A549 (cell line): ENCODE results near the gene TRPM2. TPM values are rescaled to one million over a fixed set of nuclear protein-coding genes. Genes with fewer than 3 reads are reported as not detected.

Experiments used
- ATAC-seq, 2 experiments: fragments of 200-7000 bp in 1 of 2; fragments of >200 bp in 1 of 2; cut with Nextera tagmentation in 1 of 2; cut with Tn5 transposase in 1 of 2; 3 replicates each; pipeline versions ENCODE4 v1.8.0 to v1.9.1; 2018 to 2020; ENCODE audit warnings: mild to moderate bottlenecking in 1 of 2, moderate library complexity in 1 of 2
- CTCF ChIA-PET: fragments of 300-600 bp; sonication (Branson Sonifier 250); formaldehyde crosslinking; extraction: SDS; loops from one replicate; lab custom pipeline; 2021; ENCODE audit warnings: antibody characterized with exemption, inconsistent platforms; lab: Yijun Ruan, JAX
- POLR2A ChIA-PET: fragments of 350-600 bp; formaldehyde crosslinking; extraction: SDS; loops from one replicate; lab custom pipeline; 2021; ENCODE audit warnings: antibody characterized with exemption, inconsistent platforms; lab: Yijun Ruan, JAX
- DNase-seq, 2 experiments: peaks; one replicate each; pipeline versions ENCODE4 v3.0.0 to v3.0.0-alpha.2; 2011 to 2016; ENCODE audit warnings: low read depth in 1 of 2, low spot score in 1 of 2
- FAIRE-seq: peaks from 2 replicates; lab custom pipeline; 2011; peaks lifted over from hg19 to GRCh38; lab: Jason Lieb, UNC
- H3K27ac ChIP-seq, 2 experiments: fragments of >200 bp; sonication (Bioruptor Twin); formaldehyde crosslinking; 3 replicates each; pipeline ENCODE4 v1.5.1; 2016 to 2017
- H3K4me1 ChIP-seq: fragments of >200 bp; sonication (Bioruptor Twin); formaldehyde crosslinking; 3 replicates; pipeline ENCODE4 v1.6.1; 2016
- H3K4me2 ChIP-seq: fragments of >200 bp; sonication (Bioruptor Twin); formaldehyde crosslinking; 3 replicates; pipeline ENCODE4 v1.6.1; 2016
- H3K4me3 ChIP-seq: fragments of >200 bp; sonication (Bioruptor Twin); formaldehyde crosslinking; 3 replicates; pipeline ENCODE4 v1.5.1; 2016
- H3K9me3 ChIP-seq: fragments of >200 bp; sonication (Bioruptor Twin); formaldehyde crosslinking; 3 replicates; pipeline ENCODE4 v1.6.1; 2016
- CBX8 ChIP-seq: fragments of 200-600 bp; sonication (generic); IDR thresholded peaks from 2 replicates; pipeline ENCODE4 v1.6.1; 2016
- CEBPB ChIP-seq, 2 experiments: fragments of >200 bp in 1 of 2; sonication (Bioruptor Twin) in 1 of 2; formaldehyde crosslinking in 1 of 2; IDR thresholded peaks; 2 replicates each; pipeline ENCODE4 v1.6.1; 2012 to 2016
- CHD2 ChIP-seq: fragments of 150-350 bp; IDR thresholded peaks from 2 replicates; pipeline ENCODE4 v1.6.1; 2014; ENCODE audit warnings: low read length; ENCODE audit not compliant: partially characterized antibody
- CHD4 ChIP-seq: fragments of 200-600 bp; sonication (generic); IDR thresholded peaks from 2 replicates; pipeline ENCODE4 v1.6.1; 2016; ENCODE audit warnings: antibody characterized with exemption, mild to moderate bottlenecking, borderline replicate concordance
- ELK1 ChIP-seq: fragments of 150-350 bp; IDR thresholded peaks from 2 replicates; pipeline ENCODE4 v1.6.1; 2014; ENCODE audit warnings: low read depth, mild to moderate bottlenecking, low read length
- HES2 ChIP-seq: fragments of >200 bp; sonication (Bioruptor Twin); formaldehyde crosslinking; IDR thresholded peaks from 2 replicates; pipeline ENCODE4 v1.6.1; 2016
- HEYL ChIP-seq: fragments of 250-450 bp; sonication (Bioruptor Pico); IDR thresholded peaks from 2 replicates; pipeline ENCODE4 v1.8.0; 2021; ENCODE audit warnings: mild to moderate bottlenecking, moderate library complexity
- HMGXB4 ChIP-seq: fragments of 250-450 bp; sonication (Bioruptor Pico); IDR thresholded peaks from 2 replicates; pipeline ENCODE4 v1.5.0; 2021; ENCODE audit warnings: mild to moderate bottlenecking, moderate library complexity, borderline replicate concordance
- HOXB13 ChIP-seq: fragments of 250-450 bp; sonication (Bioruptor Pico); IDR thresholded peaks from 2 replicates; pipeline ENCODE4 v1.5.0; 2020; ENCODE audit warnings: low read depth, mild to moderate bottlenecking, moderate library complexity
- JUN ChIP-seq, 2 experiments: fragments of >200 bp; sonication (Bioruptor Twin); formaldehyde crosslinking; IDR thresholded peaks; 2 replicates in 1 of 2; 3 replicates in 1 of 2; pipeline ENCODE4 v1.6.1; 2016 to 2017
- KDM1A ChIP-seq: fragments of 200-600 bp; sonication (generic); IDR thresholded peaks from 2 replicates; pipeline ENCODE4 v1.6.1; 2016; ENCODE audit warnings: low read depth, mild to moderate bottlenecking
- KDM5A ChIP-seq: fragments of 200-600 bp; sonication (generic); IDR thresholded peaks from 2 replicates; pipeline ENCODE4 v1.6.1; 2016; ENCODE audit warnings: antibody characterized with exemption, mild to moderate bottlenecking
- MAFK ChIP-seq: fragments of 450-650 bp; IDR thresholded peaks from 2 replicates; pipeline ENCODE4 v1.6.1; 2014; ENCODE audit not compliant: partially characterized antibody
- NPAS2 ChIP-seq: fragments of 250-450 bp; sonication (Bioruptor Pico); IDR thresholded peaks from 2 replicates; pipeline ENCODE4 v1.8.0; 2022; ENCODE audit warnings: mild to moderate bottlenecking, moderate library complexity, borderline replicate concordance
- PBX3 ChIP-seq: IDR thresholded peaks from 2 replicates; pipeline ENCODE4 v1.6.1; 2012
- PHF8 ChIP-seq: fragments of 200-600 bp; sonication (generic); IDR thresholded peaks from 2 replicates; pipeline ENCODE4 v1.6.1; 2016; ENCODE audit warnings: low read depth, mild to moderate bottlenecking, antibody characterized with exemption, moderate library complexity, borderline replicate concordance
- POLR2A ChIP-seq: IDR thresholded peaks from 2 replicates; pipeline ENCODE4 v1.6.1; 2012; ENCODE audit warnings: mild to moderate bottlenecking, low read length
- RAD21 ChIP-seq, 2 experiments: fragments of >200 bp in 1 of 2; sonication (Bioruptor Twin) in 1 of 2; formaldehyde crosslinking in 1 of 2; IDR thresholded peaks in 1 of 2; conservative IDR thresholded peaks in 1 of 2; 2 replicates in 1 of 2; 3 replicates in 1 of 2; pipeline ENCODE4 v1.6.1; 2012 to 2018; ENCODE audit warnings: inconsistent platforms in 1 of 2
- RARB ChIP-seq: fragments of 250-450 bp; sonication (Bioruptor Pico); IDR thresholded peaks from 2 replicates; pipeline ENCODE4 v1.8.0; 2021; ENCODE audit warnings: mild to moderate bottlenecking, moderate library complexity
- RCOR1 ChIP-seq: fragments of 150-350 bp; IDR thresholded peaks from 2 replicates; pipeline ENCODE4 v1.6.1; 2014; ENCODE audit warnings: antibody characterized with exemption, low read length, low read depth
- REST ChIP-seq: fragments of 200-600 bp; sonication (generic); IDR thresholded peaks from 2 replicates; pipeline ENCODE4 v1.6.1; 2016; ENCODE audit warnings: antibody characterized with exemption, mild to moderate bottlenecking, moderate library complexity
- SREBF2 ChIP-seq: fragments of 450-650 bp; IDR thresholded peaks from 2 replicates; pipeline ENCODE4 v1.6.1; 2014; ENCODE audit warnings: mild to moderate bottlenecking, moderate library complexity
- ZNF302 ChIP-seq: fragments of 250-450 bp; sonication (Bioruptor Pico); IDR thresholded peaks from 2 replicates; pipeline ENCODE4 v1.9.0; 2021; ENCODE audit warnings: inconsistent platforms, mild to moderate bottlenecking, moderate library complexity
- WGBS: methylation state at CpG from one replicate; pipeline ENCODE4 v1.1.6; 2017; ENCODE audit errors: missing lambda C conversion rate; 5-methylcytosine and 5-hydroxymethylcytosine counted together
- polyA plus RNA-seq, 4 experiments: library from polyadenylated mRNA; depleted of rRNA in 3 of 4; stranded (reverse); fragments of >200 nt; fragmentation: RNase III in 1 of 4; extraction: RNeasy Plus Mini Kit Qiagen cat#74134 plus additional on column Dnase treatment in 1 of 4; gene quantifications; 2 replicates in 3 of 4; 3 replicates in 1 of 4; pipeline ENCODE4 v1.2.3, GENCODE V29; 2011 to 2017
- TF ChIP-seq, protein P1 (sequence below): fragments of 450-650 bp; IDR thresholded peaks from 2 replicates; pipeline ENCODE4 v1.6.1; 2014; ENCODE audit warnings: antibody characterized with exemption

TRPM2 gene
- polyA plus RNA-seq, 2 of the 4 experiments (the other 2 are of a cell fraction), result 3.2 to 5.5 TPM

DNA sequence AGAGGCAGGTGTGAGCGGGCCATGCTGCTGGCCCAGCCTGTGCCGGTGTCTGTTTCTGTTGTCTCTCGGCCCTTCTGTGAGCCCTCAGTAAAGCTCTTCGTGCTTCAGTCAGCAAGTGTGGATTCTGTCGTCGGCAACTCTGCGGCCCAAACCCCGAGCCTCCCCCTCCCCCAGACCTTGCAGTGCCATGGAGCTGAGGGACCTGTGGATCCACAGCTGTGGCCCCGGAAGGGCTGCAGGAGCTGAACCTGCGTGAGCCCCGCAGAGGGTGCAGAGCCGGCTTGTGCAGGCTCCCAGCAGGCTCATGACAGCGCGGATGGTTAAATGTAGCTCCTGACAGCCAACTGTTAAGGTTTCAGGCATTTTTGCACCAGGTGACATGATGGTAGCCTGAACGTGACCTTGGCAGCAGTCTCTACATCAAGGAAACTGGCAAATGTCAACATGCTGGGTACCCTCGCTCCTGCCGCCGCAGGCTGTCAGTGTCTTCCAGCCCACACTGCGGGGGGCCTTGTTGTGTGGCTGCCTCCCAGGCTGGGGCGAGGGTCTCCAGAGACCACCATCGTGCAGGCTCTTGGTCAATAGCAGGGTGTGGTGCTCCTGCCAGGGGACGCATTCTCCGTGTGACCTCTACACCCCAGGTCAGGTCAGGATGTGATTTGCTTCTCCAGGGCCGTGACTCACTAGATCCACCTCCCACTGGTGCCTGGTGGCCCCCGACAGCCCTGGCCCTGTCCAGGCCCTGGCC, 108.8 kb downstream of the TRPM2 start (continued):
- TF ChIP-seq PBX3 (no peak), HMGXB4 (CRISPR knock-in tag) (no peak), PHF8 (no peak), HOXB13 (CRISPR knock-in tag) (no peak), RCOR1 (no peak), RAD21 (conservative IDR thresholded peaks at IDR 0.05 in 1 of 2, IDR thresholded peaks at IDR 0.05 in 1 of 2) (no peak), HEYL (CRISPR knock-in tag) (no peak)
- TF ChIP-seq, protein P1, sequence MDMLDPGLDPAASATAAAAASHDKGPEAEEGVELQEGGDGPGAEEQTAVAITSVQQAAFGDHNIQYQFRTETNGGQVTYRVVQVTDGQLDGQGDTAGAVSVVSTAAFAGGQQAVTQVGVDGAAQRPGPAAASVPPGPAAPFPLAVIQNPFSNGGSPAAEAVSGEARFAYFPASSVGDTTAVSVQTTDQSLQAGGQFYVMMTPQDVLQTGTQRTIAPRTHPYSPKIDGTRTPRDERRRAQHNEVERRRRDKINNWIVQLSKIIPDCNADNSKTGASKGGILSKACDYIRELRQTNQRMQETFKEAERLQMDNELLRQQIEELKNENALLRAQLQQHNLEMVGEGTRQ, result no peak

GRCh38 chr21:44462834-44463200, 109.4 kb downstream of the TRPM2 start:
- ATAC-seq (no peak), FAIRE-seq (no peak), DNase-seq (no peak)
- no peaks in the 10 kb centered on the region for H3K4me1 ChIP-seq
- CTCF ChIA-PET, result no interaction called here
- POLR2A ChIA-PET, result no interaction called here
- no peaks in the 10 kb centered on the region for H3K9me3 ChIP-seq
- WGBS, result 79% methylated on average over 3 of the region's 11 CpGs
- TF ChIP-seq CHD2 (no peak), PHF8 (no peak)
- H3K4me2 ChIP-seq, result no peak overlapping the region
- H3K4me3 ChIP-seq, result no peak overlapping the region
- H3K27ac ChIP-seq, result no peak overlapping the region

GRCh38 chr21:44463724-44464123, 110.3 kb downstream of the TRPM2 start:
- no peak overlapping the region for H3K27ac ChIP-seq
- TF ChIP-seq POLR2A, result no peak
- TF ChIP-seq CHD4, result no peak
- no peak for TF ChIP-seq MAFK
- no peak for TF ChIP-seq REST
- no peak for TF ChIP-seq RARB (CRISPR knock-in tag)
- no peak for TF ChIP-seq KDM5A
- TF ChIP-seq ELK1, result no peak
- TF ChIP-seq HES2, result no peak
- TF ChIP-seq CBX8, result no peak
- no peak for TF ChIP-seq CEBPB (IDR thresholded peaks at IDR 0.05)
- TF ChIP-seq JUN (IDR thresholded peaks at IDR 0.05), result no peak
- no peak for TF ChIP-seq ZNF302
- no peak for TF ChIP-seq NPAS2 (CRISPR knock-in tag)
- no peak for TF ChIP-seq HOXB13 (CRISPR knock-in tag)
- TF ChIP-seq SREBF2, result no peak
- TF ChIP-seq KDM1A, result no peak

More at GRCh38 chr21:44463724-44464123, 110.3 kb downstream of the TRPM2 start:
- ChIA-PET POLR2A (no interaction called here), CTCF (no interaction called here)
- no peaks in the 10 kb centered on the region for H3K4me1 ChIP-seq
- no peak for DNase-seq
- no peaks in the 10 kb centered on the region for H3K9me3 ChIP-seq
- H3K4me2 ChIP-seq, result no peak overlapping the region
- no peak overlapping the region for H3K4me3 ChIP-seq
- no peak for FAIRE-seq
- 74% methylated on average over 10 of the region's 30 CpGs for WGBS
- ATAC-seq, result no peak
